M059J (cell line): ENCODE results near the gene SHQ1. TPM values are rescaled to one million over a fixed set of nuclear protein-coding genes. Genes with fewer than 3 reads are reported as not detected.
"Not testable (repeated sequence)": the region's sequence is repeated elsewhere in the genome, so short reads cannot be mapped to it uniquely, and the experiment has no call there.

Experiments used
- DNase-seq: peaks from one replicate; pipeline ENCODE4 v3.0.0-alpha.2; 2012; ENCODE audit warnings: low read depth
- total RNA-seq: library from RNA; depleted of rRNA; stranded (reverse); fragments of >200 nt; shearing (Covaris generic); gene quantifications from 2 replicates; pipeline ENCODE4 v1.2.3, GENCODE V29; 2014

SHQ1 gene
- total RNA-seq, 1 experiment from 2014 or later = 12.6 TPM

DNA sequence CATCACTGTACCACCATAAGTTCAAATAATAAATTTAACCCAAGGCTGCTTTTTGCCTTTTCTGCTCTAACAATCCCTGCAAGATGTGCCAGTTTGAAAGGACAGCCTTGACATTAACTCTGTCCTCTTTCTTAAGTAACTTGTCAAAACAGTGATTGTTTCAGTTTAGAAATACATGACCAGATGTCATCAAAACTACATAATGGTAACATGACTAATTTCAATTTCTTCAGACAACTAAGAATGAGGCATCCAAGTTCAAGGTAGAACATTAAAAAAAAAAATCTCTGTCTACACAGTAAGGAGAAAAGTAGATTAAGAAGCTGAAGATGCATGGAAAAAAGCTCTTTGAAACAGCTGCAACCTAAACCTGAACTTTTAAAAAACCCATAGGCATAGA, 47.4 kb downstream of the SHQ1 start:
- DNase-seq = no peak

DNA sequence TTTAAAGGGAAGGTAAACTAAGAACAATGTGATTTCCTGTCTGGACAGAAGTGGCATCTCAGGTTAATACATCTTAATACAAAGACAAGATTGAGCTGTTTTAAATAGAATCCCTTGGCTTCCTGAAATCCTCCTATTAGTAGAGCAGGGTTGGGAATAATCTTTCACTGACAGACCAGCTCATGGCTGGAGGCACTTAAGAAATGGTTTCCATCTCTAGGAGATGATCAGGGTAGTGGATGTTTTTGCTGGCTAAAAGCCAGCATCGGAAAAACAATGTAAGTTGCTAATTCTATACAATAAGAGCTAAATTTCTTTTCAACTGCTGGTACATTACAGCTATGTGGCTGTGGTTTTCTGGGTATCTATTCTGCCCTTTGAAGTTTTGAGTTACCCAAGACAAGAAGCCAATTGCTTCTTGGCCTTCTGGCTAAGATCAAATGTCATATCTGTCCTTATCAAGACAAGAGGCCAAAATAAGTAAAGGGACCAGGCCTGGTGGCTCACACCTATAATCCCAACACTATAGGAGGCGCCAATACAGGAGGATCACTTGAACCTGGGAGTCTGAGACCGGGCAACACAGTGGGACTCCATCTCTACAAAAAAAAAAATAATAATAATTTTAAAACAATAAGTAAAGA, 49.6 kb downstream of the SHQ1 start:
- DNase-seq = no peak

DNA sequence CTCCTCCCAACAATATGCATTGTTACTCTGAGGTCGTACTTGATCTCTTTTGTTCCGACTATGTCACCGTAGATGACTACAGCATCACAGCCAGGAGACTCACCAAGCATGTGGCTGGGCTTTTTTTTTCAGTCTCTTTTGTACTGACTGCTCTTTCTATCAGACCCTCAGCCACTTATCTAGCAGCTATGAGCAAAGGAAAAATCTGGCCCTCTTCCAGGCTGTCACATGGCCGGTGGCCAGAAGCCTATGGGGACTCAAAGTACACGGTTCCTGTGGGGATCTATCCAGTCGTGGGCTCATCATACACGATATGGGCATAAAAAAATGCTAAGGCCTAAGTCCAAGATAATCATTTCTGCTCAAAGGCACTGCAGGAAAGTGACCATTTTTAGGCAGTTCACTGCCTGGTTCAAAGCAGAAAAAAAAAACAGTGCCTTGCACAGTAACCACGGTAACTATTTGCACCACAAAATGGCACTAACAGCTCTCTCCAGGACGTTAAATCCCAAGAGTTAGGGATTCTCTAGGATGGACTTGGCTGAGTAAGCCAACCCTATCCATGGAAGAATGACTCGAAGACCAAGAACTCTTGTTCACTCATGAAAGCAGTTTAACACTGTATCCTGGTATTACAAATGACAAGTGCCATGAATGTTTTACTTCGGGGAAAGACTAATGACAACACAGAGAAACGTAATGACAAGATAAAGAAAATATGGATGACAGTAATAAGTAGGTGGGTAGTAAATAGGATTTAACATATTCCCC, 50.3 kb downstream of the SHQ1 start:
- DNase-seq = peak; percentile 17

DNA sequence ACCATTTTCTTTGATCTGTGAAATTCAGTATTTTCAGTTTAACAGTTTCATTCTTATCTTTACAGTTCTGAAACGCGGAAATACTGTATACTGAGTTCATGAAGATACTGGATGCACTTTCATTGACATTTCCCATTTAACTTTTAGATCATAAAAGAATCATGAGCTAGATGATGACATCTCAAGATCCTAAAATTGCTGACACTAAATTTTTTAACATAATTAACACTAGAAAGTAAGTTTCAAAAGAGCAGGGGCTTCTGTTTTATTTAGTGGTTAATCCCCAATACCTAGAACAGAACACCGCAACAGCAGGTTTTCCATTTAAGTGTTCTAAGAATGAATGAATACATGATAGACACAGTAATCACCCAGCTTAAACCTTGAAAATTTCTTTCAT, 54.2 kb downstream of the SHQ1 start:
- no peak for DNase-seq

- peak; percentile 3 for DNase-seq
Observed at GRCh38 chr3:72791161-72791560, 57.1 kb downstream of the SHQ1 start.

DNA sequence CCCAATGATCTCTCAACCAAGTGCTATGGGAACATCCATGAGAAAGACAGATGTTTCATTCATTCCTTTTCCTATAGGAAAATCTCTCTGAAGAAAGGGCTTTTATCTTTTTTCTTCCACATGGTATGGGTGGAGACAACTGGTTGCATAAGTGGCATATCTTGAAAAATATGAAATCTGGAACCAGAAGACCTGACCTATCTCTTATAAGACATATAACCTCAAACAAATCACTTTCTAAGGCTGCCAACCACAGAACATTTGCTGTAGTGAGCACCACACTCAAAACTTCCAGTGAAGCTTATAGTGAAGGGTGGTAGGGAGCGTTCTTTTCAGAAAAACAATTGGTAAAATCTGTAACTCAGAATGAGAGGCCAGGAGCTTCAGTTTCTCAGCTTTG, 58.5 kb downstream of the SHQ1 start:
- DNase-seq = no peak

- DNase-seq = not testable (repeated sequence)
Observed at GRCh38 chr3:72788232-72788631, 60.0 kb downstream of the SHQ1 start.

- DNase-seq = no peak
Observed at GRCh38 chr3:72786668-72787067, 61.6 kb downstream of the SHQ1 start.

- no peak for DNase-seq
Observed at GRCh38 chr3:72784226-72784625, 64.0 kb downstream of the SHQ1 start.

DNA sequence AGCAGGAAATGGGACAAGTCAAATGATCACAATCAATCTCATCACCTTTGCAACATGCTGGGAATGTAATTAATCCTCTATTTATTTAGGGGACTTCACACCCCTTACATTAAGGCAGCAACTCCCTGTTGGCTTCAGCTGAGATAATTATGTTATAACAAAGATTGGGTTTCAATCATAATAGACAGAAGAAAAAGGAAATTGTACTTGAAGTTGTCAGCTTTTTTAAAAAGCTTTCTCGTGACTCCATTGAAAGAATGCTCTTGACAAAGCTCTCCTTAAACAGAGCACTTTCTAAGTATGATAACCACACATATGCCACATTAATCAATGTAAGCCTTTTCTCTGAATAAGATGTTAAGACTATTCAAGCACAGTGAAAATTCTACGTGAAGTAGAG, 65.7 kb downstream of the SHQ1 start:
- no peak for DNase-seq

GRCh38 chr3:72769758-72770540, 78.3 kb downstream of the SHQ1 start:
- DNase-seq = no peak

- DNase-seq = no peak
Observed at GRCh38 chr3:72768936-72769335, 79.3 kb downstream of the SHQ1 start.

DNA sequence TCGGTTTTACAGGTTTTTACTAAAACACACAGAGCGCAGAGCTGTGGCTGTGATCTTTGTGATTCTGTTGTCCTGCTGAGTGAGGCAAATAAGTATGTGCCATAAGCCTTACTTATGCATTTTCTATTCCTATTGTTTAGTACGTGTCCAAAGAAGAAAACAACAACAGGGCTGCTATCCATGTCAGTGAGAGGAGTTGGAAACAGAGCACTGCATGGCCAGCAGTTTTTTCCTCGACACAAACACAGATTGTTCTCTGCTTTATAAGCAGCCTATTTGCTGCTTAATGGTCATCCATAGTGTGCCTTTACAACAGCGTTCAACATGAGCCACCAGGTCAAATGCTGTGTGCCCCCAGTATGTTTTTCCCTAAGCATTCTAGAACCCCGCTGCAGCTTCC, 79.8 kb downstream of the SHQ1 start:
- DNase-seq = no peak

- DNase-seq = no peak
Observed at GRCh38 chr3:72768006-72768441, 80.2 kb downstream of the SHQ1 start.

DNA sequence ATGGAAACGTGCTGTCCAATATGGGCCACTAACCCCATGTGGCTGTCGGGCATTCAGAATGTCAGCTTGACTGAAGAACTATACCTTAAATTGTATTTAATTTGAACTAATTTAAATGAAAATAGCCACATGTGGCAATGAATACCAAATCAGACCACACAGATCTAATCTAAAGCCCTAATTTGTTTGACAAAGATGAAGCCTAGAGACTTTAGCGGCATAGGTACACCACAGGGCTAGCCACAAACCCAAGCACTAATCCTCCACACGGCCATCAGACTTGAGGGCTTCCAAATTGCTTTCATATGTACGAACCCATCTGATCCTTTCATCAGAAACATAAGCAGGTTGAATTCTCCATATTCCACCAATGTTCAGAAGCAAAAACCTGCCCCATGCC, 81.4 kb downstream of the SHQ1 start:
- no peak for DNase-seq

- no peak for DNase-seq
Observed at GRCh38 chr3:72763751-72764440, 84.3 kb downstream of the SHQ1 start.

DNA sequence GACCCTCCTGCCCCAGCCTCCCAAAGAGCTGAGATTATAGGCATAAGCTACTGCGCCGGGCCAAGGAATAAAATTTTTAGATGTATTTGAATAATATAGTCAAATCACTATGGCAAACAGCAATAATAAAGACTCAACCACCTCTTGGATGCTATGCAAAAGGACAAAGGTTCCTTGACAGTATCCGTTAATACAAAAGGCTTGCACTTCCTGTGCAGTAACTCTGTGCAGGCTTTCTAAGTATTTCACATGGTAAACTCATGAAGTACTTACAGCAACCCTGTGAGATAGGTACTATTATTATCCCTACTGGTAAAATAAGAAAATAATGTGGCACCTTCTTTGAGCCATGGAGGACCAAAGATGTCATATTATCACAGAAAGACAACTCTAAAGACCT, 86.8 kb downstream of the SHQ1 start:
- DNase-seq = no peak

- no peak for DNase-seq
Observed at GRCh38 chr3:72760225-72760624, 88.0 kb downstream of the SHQ1 start.

GRCh38 chr3:72756900-72757299, 91.3 kb downstream of the SHQ1 start:
- no peak for DNase-seq

- DNase-seq = no peak
Observed at GRCh38 chr3:72754582-72754981, 93.7 kb downstream of the SHQ1 start.

GRCh38 chr3:72753495-72753894, 94.8 kb downstream of the SHQ1 start:
- no peak for DNase-seq

- DNase-seq = no peak
Observed at GRCh38 chr3:72750405-72750965, 97.8 kb downstream of the SHQ1 start.
